Measurements from ENCODE around the gene NSUN2.

- TF ChIP-seq CTCF (IDR thresholded peaks at IDR 0.05) (no peak), POLR2A (IDR thresholded peaks at IDR 0.05) (no peak), POLR2AphosphoS5 (IDR thresholded peaks at IDR 0.05) (no peak)
These were observed 16.8 kb upstream of the NSUN2 start for GRCh38 chr5:6649681-6650080.
